Chondrocyte (in vitro differentiated cells): Measurements from ENCODE around the gene AHNAK. TPM values are rescaled to one million over a fixed set of nuclear protein-coding genes. Genes with fewer than 3 reads are reported as not detected.
A peak's percentile ranks its signal among the peaks of the same experiment; 100 is the strongest.

Source experiments
- DNase-seq: peaks from one replicate; pipeline ENCODE4 v3.0.0; 2021; ENCODE audit warnings: mixed read lengths, low spot score
- H3K27ac Mint-ChIP-seq: one replicate; pipeline ENCODE4 v1.8.0; 2021; ENCODE audit warnings: mild to moderate bottlenecking, moderate library complexity, mixed read lengths; ENCODE audit not compliant: unreplicated experiment
- H3K27me3 Mint-ChIP-seq: 2 replicates; pipeline ENCODE4 v1.8.0; 2021; ENCODE audit warnings: low read depth, mixed read lengths
- H3K36me3 Mint-ChIP-seq: 2 replicates; pipeline ENCODE4 v1.8.0; 2021; ENCODE audit warnings: low read depth, mixed read lengths
- H3K4me1 Mint-ChIP-seq: 2 replicates; pipeline ENCODE4 v1.8.0; 2021; ENCODE audit warnings: low read depth, mild to moderate bottlenecking, mixed read lengths
- H3K4me3 Mint-ChIP-seq: one replicate; pipeline ENCODE4 v1.8.0; 2021; ENCODE audit warnings: mild to moderate bottlenecking, moderate library complexity, mixed read lengths; ENCODE audit not compliant: unreplicated experiment
- H3K9me3 Mint-ChIP-seq: 2 replicates; pipeline ENCODE4 v1.8.0; 2021; ENCODE audit warnings: low read depth, mixed read lengths
- total RNA-seq: library from RNA; stranded (reverse); gene quantifications from 3 replicates; pipeline ENCODE4 v1.2.1, GENCODE V29; 2021
- TF ChIP-seq, protein P1 (sequence below): fragments of 200-600 bp; sonication (generic); IDR thresholded peaks from 2 replicates; pipeline ENCODE4 v1.5.0; 2021; ENCODE audit warnings: antibody characterized with exemption, mild to moderate bottlenecking, moderate library complexity

Gene AHNAK
- total RNA-seq, 1 donor from 2014 or later: 514 TPM

GRCh38 chr11:62544581-62545436, 1.8 kb downstream of the AHNAK start:
- no peaks in the 10 kb centered on the region for H3K27me3 Mint-ChIP-seq
- DNase-seq: no peak
- H3K4me3 Mint-ChIP-seq: peak overlapping the region; percentile 92
- TF ChIP-seq, protein P1, sequence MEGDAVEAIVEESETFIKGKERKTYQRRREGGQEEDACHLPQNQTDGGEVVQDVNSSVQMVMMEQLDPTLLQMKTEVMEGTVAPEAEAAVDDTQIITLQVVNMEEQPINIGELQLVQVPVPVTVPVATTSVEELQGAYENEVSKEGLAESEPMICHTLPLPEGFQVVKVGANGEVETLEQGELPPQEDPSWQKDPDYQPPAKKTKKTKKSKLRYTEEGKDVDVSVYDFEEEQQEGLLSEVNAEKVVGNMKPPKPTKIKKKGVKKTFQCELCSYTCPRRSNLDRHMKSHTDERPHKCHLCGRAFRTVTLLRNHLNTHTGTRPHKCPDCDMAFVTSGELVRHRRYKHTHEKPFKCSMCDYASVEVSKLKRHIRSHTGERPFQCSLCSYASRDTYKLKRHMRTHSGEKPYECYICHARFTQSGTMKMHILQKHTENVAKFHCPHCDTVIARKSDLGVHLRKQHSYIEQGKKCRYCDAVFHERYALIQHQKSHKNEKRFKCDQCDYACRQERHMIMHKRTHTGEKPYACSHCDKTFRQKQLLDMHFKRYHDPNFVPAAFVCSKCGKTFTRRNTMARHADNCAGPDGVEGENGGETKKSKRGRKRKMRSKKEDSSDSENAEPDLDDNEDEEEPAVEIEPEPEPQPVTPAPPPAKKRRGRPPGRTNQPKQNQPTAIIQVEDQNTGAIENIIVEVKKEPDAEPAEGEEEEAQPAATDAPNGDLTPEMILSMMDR: no peak
- H3K4me1 Mint-ChIP-seq: peaks cover 69% of the 10 kb centered on the region
- H3K36me3 Mint-ChIP-seq: no peaks in the 10 kb centered on the region
- H3K27ac Mint-ChIP-seq: peak overlapping the region; percentile 94
- H3K9me3 Mint-ChIP-seq: no peaks in the 10 kb centered on the region

DNA sequence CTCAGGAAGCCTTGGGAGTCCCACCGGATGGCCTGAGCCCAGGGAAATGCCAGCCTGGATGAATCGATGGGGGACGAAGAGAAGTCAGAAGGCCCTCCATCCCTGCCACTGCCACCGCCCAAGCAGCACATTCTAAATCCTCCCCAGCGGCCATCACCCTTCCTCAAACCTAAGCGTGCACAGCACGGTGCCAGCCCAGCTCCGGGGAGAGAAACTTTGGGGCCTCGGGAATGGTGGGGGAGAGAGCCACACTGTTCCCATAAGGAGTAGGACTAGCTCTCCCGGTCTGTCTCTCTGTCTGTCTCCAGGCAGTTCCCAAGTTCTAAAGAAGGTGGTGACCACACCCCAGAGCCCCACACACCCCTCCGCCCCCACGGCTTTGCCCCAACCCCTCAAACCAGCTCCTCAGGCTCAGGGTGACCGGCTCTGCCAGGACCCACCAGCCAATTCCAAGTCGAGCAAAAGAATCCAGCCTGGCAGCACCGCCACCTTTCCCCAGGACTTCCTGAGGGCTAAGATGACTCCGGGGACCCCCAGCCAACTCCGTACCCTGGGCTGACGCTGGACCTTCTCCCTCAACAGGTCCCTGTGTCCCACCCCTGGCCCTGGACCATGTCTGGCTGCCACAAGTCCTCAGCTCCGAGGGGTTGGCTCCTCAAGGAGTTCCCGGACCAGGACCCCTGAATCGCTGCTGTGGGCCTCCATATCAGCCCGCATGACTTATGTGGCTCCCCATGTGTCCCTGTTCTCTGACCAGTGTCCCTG, 2.7 kb downstream of the AHNAK start:
- H3K27me3 Mint-ChIP-seq: no peaks in the 10 kb centered on the region
- peak overlapping the region; percentile 94 for H3K27ac Mint-ChIP-seq
- TF ChIP-seq, protein P1: no peak
- H3K4me1 Mint-ChIP-seq: peaks cover 78% of the 10 kb centered on the region
- peak overlapping the region; percentile 92 for H3K4me3 Mint-ChIP-seq
- H3K9me3 Mint-ChIP-seq: no peaks in the 10 kb centered on the region
- H3K36me3 Mint-ChIP-seq: no peaks in the 10 kb centered on the region
- DNase-seq: peak; percentile 92

DNA sequence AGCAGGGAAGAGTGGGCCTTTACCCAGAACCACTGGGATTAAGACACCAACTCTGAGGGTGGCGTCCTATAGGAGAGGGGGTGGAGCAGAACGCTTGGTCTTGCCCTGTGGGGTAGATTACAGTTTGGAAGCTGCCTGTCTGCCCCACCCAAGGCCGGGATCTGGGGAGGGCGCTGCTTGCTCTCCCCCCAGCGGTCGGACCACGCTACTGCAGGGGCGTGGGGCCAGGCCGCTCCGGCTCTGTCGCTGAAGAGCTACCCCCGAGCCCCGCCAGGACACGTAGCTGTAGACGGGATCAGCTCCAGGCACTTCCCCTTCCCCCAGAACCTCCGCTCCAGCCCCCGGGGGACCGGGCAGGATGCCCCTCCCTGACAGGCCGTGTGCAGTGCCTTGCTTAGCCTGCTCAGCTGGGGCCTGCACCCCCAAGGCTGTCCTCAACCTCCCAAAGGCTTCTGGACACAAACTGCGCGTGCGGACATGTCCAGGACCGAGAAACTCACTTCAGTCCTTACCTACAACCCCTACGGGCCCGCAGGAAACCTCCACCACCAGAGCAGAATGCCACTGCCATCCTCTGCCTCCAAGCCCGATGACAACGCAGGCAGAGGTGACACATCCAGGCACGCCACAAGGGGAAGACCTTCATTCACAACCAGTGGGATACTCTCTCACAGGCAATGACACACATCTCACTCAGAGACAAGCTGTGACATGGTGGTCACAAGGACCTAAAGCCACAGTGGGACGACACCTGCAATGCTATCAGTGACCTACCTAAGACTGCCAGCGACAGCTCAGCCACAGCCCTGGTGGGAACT, 3.6 kb downstream of the AHNAK start:
- H3K9me3 Mint-ChIP-seq: no peaks in the 10 kb centered on the region
- peak overlapping the region; percentile 92 for H3K4me3 Mint-ChIP-seq
- peak overlapping the region; percentile 94 for H3K27ac Mint-ChIP-seq
- DNase-seq: no peak
- H3K27me3 Mint-ChIP-seq: no peaks in the 10 kb centered on the region
- H3K4me1 Mint-ChIP-seq: peaks cover 79% of the 10 kb centered on the region
- TF ChIP-seq, protein P1: peak; percentile 99
- H3K36me3 Mint-ChIP-seq: no peaks in the 10 kb centered on the region

- TF ChIP-seq, protein P1: no peak
- peak overlapping the region; percentile 92 for H3K4me3 Mint-ChIP-seq
- H3K27me3 Mint-ChIP-seq: no peaks in the 10 kb centered on the region
- no peaks in the 10 kb centered on the region for H3K36me3 Mint-ChIP-seq
- peak overlapping the region; percentile 94 for H3K27ac Mint-ChIP-seq
- DNase-seq: no peak
- H3K9me3 Mint-ChIP-seq: no peaks in the 10 kb centered on the region
- peaks cover 79% of the 10 kb centered on the region for H3K4me1 Mint-ChIP-seq
These were observed 4.4 kb downstream of the AHNAK start for GRCh38 chr11:62542111-62542745.
